GM18858 (cell line): ENCODE data around the gene PARP8.
"Not testable (repeated sequence)": the region's sequence is repeated elsewhere in the genome, so short reads cannot be mapped to it uniquely, and the experiment has no call there.

Experiments
- ATAC-seq: cut with Tn5 transposase; IDR thresholded peaks from one replicate; pipeline ENCODE4 v1.9.1; 2021; ENCODE audit not compliant: unreplicated experiment

Gene PARP8

DNA sequence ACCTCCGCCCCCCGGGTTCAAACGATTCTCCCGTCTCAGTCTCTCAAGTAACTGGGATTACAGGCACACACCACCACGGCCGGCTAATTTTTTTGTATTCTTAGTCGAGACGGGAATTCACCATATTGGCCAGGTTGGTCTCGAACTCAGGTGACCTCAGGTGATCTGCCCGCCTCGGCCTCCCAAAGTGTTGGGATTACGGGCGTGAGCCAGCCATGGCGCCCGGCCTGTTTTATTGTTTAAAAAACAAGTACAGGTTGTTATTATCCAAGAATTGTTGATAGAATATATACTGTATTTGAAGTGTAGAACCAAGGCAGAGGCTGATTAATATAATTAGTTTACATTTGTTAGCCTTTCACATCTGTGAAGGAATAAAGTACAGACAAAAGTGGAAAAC is 8.9 kb downstream of the PARP8 start:
- ATAC-seq = no peak

DNA sequence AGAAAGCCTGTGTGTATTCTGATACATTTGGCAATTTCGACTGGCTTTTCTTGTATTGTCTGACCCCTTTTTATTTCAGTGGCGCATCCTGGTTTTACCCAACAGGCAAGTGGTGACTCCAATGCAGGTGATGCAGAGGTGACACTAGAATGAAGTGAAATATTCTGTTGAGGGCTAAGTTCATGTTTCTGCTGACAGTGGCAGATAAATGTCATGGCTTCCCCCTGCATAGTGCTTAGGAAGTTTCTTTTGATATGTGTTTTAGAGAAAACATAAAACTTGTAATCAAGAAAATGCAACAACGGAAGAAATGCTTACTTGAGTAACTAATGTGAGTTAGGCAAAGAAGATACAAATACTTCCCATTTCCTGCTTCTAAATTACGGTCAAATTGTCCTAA is 13.1 kb downstream of the PARP8 start:
- ATAC-seq = not testable (repeated sequence)

DNA sequence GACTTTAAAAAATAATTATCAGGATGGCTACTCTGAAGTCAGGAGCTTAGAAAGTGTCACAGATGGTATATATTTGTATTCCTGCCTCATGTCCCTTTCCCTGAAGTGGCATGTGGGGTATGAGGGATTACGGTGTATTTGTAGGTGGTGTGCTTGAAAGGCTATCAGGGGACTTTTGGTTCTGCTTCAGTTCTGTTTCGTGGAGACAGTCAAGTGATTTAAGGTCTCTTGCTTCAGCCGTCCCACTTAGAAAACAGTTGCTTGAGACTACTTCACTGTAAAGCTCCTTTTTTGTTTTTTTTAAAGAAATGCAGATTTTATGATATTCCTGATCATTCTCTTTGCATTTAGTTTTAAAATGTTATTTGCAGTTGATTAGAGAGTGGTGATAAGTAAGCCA is 18.3 kb downstream of the PARP8 start:
- ATAC-seq = no peak

DNA sequence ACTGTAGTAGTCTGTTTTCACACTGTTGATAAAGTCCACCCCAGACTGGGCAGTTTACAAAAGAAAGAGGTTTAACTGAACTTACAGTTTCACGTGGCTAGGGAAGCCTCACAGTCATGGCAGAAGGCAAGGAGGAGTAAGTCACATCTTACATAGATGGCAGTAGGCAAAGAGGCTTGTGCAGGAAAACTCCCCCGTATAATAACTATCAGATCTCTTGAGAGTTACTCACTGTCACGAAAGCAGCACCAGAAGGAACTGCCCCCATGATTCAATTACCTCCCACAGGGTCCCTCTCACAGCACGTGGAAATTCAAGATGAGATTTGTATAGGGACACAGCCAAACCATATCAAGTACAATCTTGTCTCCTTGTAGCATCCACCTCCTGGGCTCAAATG is 21.1 kb downstream of the PARP8 start:
- ATAC-seq = no peak

DNA sequence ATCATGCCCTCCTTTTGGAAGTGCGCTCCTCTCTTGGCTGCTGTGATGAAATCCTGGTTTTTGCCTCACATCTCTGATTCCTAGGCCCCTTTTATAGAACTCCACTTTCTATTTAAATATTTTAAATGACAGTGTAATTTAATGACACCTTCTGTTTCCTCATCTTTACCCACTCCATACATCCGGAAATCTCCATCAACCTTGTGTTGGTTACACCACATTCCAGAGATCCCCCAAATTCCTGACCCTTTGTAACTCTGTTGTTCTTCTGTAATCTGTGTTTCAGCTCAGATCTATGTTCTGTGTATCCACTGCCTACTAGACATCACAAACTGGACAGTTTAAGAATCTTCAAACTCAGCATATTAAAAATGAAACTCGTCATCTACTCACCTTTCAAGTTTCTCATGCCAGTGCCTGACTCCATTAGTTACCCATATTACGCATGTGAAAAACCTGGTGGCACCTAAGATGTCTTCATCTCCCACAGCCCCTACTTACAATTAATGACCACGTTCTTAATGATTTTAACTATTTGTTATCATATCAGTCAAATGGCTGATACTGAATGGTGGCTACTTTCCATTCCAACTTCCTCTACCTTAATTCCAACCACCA is 25.1 kb downstream of the PARP8 start:
- no peak for ATAC-seq

DNA sequence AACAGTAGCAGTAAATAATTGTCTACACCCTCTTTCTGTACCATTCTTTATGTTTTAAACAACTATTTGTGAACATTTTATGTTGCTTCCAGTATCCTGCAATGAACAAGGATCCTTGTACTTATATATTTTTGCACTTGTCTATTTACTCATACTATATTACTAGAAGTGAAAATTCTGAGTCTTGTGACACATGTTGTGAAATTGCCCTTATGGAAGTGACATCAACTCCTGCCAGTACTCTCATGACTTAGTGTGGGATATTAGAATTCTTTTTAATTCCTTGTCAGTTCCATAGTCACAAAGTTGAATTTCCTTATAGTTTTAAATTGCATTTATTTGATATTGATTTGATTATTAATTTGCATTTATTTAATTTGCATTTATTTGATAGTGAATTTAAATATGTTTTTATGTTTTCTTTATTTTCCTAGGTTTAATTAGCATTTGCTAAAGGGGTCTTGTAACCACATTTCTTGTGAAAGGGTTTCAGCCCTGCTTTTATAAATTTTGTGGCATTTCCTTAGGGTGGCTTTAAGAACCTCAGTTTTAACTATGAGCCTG is 27.7 kb downstream of the PARP8 start:
- ATAC-seq = no peak

DNA sequence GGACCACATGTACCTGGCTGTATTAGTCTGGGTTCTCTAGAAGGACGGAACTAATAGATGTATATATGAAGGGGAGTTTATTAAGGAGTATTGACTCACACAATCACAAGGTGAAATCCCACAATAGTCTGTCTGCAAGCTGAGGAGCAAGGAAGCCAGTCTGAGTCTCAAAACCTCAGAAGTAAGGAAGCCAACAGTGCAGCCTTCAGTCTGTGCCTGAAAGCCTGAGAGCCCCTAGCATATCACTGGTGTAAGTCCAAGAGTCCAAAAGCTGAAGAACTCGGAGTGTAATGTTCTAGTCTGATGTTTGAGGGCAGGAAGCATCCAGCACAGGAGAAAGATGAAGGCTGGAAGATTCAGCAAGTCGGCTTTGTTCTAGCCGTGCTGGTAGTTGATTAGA is 28.2 kb downstream of the PARP8 start:
- not testable (repeated sequence) for ATAC-seq

GRCh38 chr5:50697739-50698138 is 31.3 kb downstream of the PARP8 start:
- peak; percentile 88 for ATAC-seq

DNA sequence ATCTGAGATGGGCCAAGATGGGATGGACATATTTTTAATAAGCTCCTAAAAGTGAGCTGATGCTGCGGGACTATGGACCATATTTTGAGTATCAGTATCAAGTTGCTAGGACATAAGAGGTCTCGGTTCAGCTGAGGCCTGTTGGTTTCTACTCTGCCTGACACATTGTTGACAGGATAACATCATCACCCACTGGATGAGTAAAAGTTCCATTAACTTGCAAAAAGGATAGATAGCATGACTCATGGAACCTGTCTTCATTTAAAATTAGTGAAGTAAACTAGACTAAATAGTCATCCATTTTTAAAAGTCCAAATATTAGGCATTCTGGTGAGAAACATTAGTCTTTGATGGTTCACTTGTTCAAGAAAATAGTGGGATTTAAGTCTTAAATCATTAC is 33.3 kb downstream of the PARP8 start:
- no peak for ATAC-seq

GRCh38 chr5:50700706-50701105 is 34.3 kb downstream of the PARP8 start:
- no peak for ATAC-seq

DNA sequence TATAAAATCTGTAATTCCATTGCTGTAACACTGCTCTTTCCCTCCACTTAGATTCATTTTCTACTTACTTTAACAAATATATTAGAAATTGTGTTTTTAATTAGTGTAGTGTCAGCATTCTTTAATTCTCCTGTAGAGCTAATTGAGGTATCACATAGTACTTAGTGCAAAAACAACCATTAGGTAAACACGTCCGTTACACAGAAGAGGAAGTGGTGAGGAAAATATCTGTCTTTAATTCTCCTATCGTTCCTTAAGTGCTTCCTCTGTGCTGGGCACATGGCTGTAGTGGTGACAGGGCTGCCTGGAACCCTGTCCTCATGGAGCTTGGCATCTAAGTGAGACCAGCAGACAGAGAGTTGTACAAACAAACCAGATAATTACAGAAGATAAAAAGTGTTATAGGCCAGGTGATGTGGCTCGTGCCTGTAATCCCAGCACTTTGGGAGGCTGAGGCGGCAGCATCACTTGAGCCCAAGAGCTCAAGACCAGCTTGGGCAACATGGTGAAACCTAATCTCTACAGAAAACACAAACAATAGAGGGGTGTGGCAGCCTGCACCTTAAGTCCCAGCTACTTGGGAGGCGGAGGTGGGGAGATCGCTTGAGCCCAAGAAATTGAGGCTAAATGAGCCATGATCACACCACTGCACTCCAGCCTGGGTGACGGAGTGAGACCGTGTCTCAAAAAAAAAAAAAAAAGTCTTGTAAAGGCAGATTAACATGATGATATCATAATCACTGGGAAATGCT is 36.4 kb downstream of the PARP8 start:
- no peak for ATAC-seq

DNA sequence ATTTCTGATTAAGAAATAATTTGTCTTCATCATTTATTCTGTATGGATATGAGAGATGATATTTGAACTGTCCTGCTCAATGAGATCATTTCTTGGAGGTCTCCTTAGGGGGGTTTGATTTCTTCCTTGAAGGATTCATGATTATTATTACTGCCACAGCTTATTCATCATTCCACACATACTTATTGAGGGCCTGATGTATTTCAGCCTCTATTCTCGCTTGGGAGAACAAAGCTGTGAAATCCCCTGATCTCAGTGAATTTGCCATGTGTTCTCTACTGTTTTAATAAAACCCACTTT is 36.9 kb downstream of the PARP8 start:
- ATAC-seq = no peak

DNA sequence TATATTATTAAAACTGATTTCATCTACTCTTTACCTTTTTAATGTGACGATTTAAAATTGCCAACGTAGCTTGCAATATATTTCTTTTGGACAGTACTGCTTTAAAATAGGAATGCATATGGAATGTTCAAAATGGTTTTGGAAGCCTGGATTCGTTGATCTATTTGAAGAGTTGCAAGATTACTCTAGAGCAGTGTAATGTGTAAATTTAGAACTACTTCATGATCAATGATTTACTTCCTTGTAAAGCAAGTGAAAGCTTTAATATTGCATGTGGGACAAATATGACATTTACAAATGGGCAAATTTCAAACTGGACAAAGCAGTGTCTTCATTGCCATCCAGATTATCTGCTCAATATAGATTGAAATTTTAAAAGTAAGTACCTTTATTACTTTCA is 38.3 kb downstream of the PARP8 start:
- ATAC-seq = no peak

- ATAC-seq = peak; percentile 19
Measured at GRCh38 chr5:50709471-50709870, 43.0 kb downstream of the PARP8 start.

DNA sequence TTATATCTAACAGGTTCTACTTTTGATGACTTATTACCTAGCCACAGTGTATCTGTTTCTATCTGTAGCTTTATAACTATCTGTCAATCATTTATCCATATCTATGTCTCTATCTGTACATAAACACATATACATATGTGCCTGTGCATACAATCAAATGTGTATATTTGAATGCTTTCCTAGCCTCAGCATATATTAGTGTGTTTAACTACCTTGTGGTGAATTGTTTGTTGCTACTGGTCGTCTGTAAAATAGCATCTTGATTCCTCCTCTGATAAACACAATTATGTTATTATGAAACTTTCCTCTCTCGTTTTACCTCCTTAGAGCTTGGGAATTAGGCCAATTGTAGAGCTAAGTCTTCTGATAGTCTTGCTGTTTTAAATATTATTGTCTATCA is 44.4 kb downstream of the PARP8 start:
- ATAC-seq = peak; percentile 11

DNA sequence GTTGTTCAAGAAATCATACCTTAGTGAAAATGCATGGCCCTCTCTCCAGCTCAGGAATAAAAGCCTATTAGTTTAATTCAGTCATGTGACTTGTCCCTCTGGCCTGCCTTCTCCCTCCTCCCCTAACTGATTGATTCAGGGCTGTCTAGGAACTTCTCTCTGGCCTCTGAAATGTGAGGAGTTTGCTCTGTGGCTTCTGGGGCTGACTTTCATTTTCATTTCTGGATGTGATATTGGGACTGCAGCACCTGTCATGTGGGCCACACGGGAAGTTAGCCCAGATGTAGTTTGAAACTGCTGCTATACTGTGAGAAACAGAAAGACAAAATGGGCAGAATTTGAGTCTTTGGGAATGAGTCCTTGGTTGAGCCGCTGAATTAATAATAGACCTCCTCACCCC is 44.8 kb downstream of the PARP8 start:
- ATAC-seq = peak; percentile 97

GRCh38 chr5:50712479-50712878 is 46.0 kb downstream of the PARP8 start:
- ATAC-seq = no peak

DNA sequence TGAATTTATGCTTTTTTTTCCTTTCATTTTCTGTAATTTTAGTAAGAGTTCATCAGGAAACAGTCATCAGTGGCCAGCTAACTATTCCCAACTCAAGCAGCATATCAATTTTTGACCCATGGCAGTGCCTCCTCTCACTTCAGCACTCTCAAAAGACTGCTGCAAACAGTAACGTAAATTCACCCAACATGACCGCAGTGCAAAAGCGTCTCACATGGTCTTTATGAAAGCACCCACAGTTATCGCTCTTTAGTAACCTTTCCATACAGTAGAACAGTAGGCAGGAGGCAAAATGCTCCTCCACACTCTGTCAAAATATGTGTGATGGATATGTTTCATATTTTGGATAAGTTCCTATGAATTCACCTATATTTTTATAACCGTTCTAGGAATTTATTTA is 48.6 kb downstream of the PARP8 start:
- ATAC-seq = no peak

DNA sequence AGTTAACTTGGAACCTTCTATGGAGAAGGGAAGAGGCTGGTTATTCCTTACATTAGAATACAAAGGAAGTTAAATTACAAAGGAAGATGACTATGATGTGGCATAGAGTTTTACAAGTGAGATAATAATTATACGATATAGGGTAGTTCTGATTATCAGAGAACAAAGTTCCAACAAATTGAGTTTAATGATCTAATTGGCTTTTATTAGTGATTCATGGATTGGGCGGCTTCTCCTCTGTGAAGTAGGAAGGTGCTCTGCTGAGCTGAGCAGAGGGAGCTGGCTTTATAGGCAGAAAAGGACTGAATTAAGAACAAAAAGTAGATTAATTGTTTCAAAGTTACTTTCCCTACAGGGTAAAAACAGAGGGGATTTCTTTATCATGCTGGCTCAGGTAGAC is 49.7 kb downstream of the PARP8 start:
- no peak for ATAC-seq

DNA sequence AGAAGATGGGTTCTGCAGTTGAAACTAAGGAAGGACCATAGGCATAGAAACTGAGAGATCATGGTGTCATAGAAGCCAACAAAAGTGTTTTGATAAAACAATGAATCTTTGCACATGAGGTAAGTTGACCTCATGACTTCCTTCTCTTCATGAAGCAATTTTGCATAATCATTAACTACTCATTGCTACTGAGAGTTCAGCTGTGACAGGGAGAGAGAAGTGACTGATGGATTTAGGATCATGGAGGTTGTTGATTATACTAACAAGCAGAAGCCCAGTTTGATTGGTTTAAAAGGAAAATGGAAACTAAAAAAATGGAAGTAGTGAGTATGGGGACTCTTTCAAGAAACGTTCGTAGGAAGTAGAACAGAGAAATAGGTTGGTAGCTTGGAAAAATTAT is 51.2 kb downstream of the PARP8 start:
- peak; percentile 52 for ATAC-seq

GRCh38 chr5:50720061-50720710 is 53.7 kb downstream of the PARP8 start:
- ATAC-seq = no peak

- ATAC-seq = no peak
Measured at GRCh38 chr5:50722223-50722622, 55.8 kb downstream of the PARP8 start.
